Activated naive CD8-positive, alpha-beta T cell (primary cell): ENCODE measurements around the gene EMID1.

ENCODE experiments used
- H3K27ac Mint-ChIP-seq: one replicate; pipeline ENCODE4 v1.8.0; 2021; ENCODE audit warnings: mixed read lengths
- H3K27me3 Mint-ChIP-seq: one replicate; pipeline ENCODE4 v1.8.0; 2021; ENCODE audit warnings: mixed read lengths
- H3K36me3 Mint-ChIP-seq: one replicate; pipeline ENCODE4 v1.8.0; 2021; ENCODE audit warnings: mixed read lengths
- H3K4me1 Mint-ChIP-seq: one replicate; pipeline ENCODE4 v1.8.0; 2021; ENCODE audit warnings: low read depth, mixed read lengths
- H3K4me3 Mint-ChIP-seq: one replicate; pipeline ENCODE4 v1.8.0; 2021; ENCODE audit warnings: mild to moderate bottlenecking, mixed read lengths
- H3K9me3 Mint-ChIP-seq: one replicate; pipeline ENCODE4 v1.8.0; 2021; ENCODE audit warnings: low read depth, mixed read lengths

The EMID1 gene

DNA sequence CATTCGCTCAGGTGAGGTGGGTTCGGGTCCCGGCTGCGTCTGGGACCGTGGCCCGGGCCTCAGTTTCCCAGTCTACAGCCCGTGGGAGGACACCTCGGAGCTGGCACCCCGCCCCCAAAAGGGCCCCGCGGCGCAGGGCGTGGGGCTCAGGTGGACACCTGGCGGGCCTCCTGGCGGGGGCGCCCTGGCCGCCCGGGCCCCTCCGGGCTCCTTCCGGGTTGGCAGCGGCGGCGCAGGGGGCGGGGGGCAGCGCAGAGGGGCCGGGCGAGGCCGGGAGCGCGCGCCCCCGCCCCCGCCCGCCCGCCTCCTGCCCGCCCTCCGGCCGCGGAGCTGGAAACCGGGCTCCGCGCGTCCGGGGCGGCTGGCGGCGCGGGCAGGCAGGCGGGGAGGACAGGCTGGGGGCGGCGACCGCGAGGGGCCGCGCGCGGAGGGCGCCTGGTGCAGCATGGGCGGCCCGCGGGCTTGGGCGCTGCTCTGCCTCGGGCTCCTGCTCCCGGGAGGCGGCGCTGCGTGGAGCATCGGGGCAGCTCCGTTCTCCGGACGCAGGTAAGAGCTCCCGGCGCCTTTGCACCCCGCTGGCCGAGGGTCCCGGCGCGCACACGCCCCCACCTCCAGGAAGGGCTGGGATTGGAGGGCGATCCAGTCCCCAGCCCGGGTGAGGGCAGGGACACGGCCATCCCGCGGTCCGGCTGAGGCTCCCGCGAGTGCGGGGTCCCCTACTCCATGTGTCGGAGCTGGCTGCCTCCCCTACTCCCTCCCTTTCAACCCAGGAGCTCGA, at the start of gene EMID1:
Gene EMID1 (plus strand): TSS at position 303 of the 778 bp plus-strand sequence. CDS start 143 bp downstream, at position 446.
- Mint-ChIP-seq H3K27ac (no peak within 1 kb of the TSS), H3K4me3 (peak within 1 kb of the TSS; percentile 82), H3K36me3 (no peaks in the 10 kb centered on the region), H3K9me3 (no peaks in the 10 kb centered on the region), H3K4me1 (peaks cover 17% of the 10 kb centered on the region), H3K27me3 (peaks cover 10% of the 10 kb centered on the region)

DNA sequence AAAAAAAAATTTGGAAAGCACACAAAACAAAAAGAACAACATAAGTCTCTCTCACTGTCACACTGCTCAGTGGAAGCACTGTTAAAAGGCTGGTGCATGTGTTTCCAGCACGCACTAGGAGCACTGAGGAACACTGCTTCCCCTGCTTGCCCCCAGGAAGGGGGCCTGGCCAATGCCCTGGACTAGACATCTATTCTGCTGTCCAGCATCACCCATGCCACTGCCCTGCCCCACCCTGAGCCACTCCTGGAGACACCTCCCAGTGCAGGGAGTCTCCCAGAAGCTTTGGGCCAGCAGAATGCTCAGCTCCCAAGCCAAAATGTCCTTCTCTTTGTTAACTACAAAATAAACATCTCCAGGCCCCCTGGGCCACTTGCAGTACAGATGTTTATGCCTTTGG, 49.7 kb upstream of the EMID1 start:
- Mint-ChIP-seq H3K4me3 (no peak overlapping the region), H3K36me3 (peaks cover 2% of the 10 kb centered on the region), H3K27me3 (peaks cover 21% of the 10 kb centered on the region), H3K27ac (no peak overlapping the region), H3K4me1 (peaks cover 9% of the 10 kb centered on the region), H3K9me3 (no peaks in the 10 kb centered on the region)

DNA sequence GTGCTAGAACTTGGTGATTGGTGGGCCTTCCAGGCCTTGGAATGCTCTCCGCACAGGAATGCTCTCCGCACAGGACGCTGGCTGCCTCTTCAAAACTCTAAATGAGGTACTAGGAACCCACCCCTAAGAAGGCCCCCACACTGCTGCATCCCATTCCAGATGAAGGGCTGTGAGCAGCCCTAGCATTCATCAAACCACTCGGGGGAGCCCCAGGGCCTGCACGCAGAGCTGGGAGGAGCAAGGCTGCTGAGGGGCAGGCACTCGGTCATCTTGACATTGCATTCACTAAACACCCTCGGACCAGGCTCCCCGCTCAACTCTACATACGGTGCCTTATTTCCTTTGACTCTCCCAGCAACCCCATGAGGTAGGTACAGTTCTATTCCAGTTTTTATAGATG, 49.2 kb upstream of the EMID1 start:
- Mint-ChIP-seq H3K27ac (no peak overlapping the region), H3K27me3 (peaks cover 21% of the 10 kb centered on the region), H3K9me3 (no peaks in the 10 kb centered on the region), H3K4me1 (peaks cover 9% of the 10 kb centered on the region), H3K4me3 (no peak overlapping the region), H3K36me3 (peaks cover 2% of the 10 kb centered on the region)

DNA sequence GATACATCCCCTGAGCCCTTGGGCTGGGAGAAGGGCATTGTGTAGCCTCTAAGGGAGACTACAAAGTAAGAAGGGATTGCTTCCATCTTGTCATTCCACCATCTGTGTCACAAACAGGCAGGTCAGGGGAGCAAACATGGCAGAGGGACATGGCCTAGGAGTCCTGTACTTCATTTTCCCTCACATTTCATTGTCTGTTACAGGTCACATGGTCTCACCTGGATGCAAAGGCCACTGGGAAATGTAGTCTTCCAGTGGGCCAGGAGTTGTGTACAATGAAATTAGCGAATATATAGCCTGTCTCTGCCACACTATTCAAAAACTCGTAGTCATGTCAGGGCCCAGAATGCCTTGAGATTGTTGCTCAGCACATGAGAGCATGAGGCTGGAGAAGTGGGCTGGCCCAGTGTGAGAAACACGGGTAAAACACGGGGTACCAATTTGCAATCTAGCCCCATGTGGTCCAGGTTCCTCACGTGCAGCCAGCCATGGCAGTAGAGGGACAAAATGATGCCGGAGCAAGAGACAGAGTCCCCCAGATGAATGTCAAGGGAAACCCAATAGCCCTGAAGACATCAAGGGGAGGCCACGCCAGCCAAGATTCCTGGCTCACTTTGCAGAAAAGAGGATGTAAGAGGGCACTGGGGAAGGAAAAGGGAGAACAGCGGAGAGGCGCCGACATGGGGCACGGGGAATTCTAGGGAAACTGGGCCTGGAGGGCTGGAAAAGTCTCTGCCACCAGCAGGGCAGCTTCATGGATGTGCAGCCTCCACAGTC, 47.7 kb upstream of the EMID1 start:
- peaks cover 9% of the 10 kb centered on the region for H3K4me1 Mint-ChIP-seq
- H3K4me3 Mint-ChIP-seq, result no peak overlapping the region
- H3K27ac Mint-ChIP-seq, result no peak overlapping the region
- H3K27me3 Mint-ChIP-seq, result peaks cover 18% of the 10 kb centered on the region
- peaks cover 2% of the 10 kb centered on the region for H3K36me3 Mint-ChIP-seq
- no peaks in the 10 kb centered on the region for H3K9me3 Mint-ChIP-seq

DNA sequence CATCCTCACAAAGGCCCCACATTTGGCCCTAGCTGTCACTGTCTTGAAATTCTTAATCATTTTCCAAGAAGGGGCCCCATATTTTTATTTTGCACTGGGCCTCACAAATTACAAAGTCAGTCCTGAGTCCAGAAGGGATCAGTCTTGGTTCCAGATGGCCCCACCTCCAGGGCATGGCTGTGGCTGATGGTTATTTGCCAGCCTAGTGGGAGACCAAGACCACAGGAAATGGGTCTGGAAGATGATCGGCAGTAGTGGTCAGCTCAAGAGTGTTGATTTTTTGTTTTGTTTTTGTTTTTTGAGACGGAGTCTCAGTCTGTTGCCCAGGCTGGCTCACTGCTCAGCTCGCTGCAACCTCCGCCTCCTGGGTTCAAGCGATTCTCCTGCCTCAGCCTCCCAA, 47.1 kb upstream of the EMID1 start:
- Mint-ChIP-seq H3K27ac (no peak overlapping the region), H3K4me3 (no peak overlapping the region), H3K36me3 (peaks cover 2% of the 10 kb centered on the region), H3K27me3 (peaks cover 16% of the 10 kb centered on the region), H3K9me3 (no peaks in the 10 kb centered on the region), H3K4me1 (peaks cover 9% of the 10 kb centered on the region)

DNA sequence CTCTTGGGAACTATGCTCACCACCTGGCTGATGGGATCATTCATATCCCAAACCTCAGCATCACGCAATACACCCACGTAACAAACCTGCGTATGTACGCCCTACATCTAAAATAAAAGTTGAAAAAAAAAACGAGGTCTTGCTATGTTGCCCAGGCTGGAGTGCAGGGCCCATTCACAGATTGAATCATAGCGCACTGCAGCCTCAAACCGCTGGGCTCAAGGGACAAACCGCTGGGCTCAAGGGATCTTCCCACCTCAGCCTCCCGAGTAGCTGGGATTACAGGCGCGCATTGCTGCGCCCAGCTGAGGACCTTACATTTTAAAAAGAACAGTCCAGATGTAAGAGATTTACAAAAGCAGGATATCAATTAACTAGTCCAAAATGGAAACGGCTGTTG, 41.9 kb upstream of the EMID1 start:
- Mint-ChIP-seq H3K27me3 (peaks cover 13% of the 10 kb centered on the region), H3K27ac (no peak overlapping the region), H3K36me3 (peaks cover 2% of the 10 kb centered on the region), H3K9me3 (no peaks in the 10 kb centered on the region), H3K4me3 (no peak overlapping the region), H3K4me1 (peaks cover 17% of the 10 kb centered on the region)

DNA sequence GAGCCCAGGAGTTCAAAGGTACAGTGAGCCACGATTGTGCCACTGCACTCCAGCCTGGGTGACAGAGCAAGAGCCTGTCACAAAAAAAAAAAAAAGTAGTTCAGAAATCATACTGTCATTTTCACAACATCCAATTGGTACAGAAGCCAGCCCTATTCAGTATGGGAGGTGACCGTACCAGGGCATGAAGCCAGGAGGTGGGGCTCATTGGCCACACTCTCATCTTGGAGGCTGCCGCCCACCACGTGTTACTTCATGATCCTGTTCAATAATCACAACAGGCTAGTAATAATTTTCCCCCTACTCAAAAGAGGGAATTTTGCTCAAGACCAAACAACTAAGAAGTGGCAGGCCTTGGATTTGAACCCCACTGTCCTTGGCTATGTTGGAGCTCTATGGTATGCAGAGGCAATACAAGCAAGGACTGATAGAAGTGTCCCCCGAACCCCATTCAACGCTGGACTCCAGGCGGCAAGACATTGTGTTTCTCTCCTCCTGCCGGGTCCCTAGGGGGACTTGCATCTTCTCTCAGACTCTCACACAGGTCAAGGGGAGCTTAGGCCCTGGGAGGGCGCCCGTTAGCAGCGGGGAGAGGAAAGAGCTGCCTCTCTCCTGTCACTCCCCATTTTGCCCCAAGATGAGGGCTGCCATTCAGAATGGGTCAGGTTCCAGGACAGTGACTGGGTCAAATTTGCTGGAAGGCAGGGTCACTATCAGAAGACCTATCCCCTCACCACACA, 40.2 kb upstream of the EMID1 start:
- H3K36me3 Mint-ChIP-seq, result no peaks in the 10 kb centered on the region

DNA sequence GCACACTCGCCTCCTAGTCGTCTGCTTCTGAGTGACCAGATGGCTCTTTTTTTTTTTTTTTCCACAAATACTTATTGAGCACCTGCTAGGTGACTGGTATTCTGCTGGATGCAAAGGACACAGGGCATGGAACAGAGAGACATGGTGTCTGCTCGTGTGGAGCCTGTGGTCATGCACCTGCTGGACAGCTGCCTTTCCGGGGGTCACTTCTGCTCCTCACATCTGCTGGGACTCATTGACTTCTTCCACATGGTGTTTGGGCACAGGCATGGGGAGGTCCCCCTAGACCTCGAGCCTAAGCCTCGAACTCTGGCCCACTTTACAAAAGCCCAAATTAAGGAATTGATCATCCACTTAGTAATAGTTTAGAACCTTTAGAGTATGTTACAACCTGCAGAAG, 39.5 kb upstream of the EMID1 start:
- Mint-ChIP-seq H3K27ac (no peak overlapping the region), H3K4me1 (peaks cover 17% of the 10 kb centered on the region), H3K36me3 (no peaks in the 10 kb centered on the region)

More for the DNA sequence above, 40.2 kb upstream of the EMID1 start:
- Mint-ChIP-seq H3K4me3 (no peak overlapping the region), H3K27me3 (peaks cover 14% of the 10 kb centered on the region), H3K9me3 (no peaks in the 10 kb centered on the region), H3K27ac (no peak overlapping the region), H3K4me1 (peaks cover 17% of the 10 kb centered on the region)

DNA sequence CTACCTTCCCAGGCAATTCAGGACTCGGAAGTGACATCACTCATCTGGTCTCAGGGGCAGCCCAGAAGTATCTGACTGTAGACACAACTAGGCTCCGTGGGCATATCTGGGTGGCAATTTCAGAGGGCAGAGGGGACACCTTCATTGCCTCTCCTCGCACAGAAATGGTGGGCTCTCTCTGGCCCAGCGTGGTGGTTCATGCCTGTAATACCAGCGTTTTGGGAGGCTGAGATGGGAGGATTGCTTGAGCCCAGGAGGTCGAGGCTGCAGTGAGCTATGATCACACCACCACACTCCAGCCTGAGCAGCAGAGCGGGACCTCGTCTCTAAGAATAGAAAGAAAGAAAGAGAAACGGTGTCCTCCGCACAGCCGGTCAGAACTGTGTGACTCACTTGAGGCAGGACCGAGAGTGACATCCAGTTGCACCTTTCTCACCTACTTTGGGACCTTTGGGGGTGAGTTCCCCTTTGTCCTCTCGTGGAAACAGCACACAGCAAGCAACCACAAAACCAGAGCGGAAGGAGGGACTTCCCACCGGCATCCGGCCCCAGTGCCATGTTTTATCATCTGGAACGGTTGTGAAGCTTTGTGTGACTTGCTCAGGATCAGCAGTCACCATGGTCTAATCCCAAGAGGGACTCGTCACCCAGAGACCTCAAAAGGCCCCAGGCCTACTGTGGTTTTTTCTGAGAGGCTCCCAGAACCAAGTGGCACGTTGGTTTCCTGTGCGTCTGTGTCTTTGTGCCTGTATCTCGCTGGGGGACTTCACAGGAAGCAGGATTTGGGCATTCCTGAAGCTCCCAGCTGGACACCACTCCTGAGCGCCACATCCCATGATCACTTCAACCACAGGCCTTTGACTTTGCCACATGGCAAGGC, 38.4 kb upstream of the EMID1 start:
- peaks cover 12% of the 10 kb centered on the region for H3K27me3 Mint-ChIP-seq
- H3K27ac Mint-ChIP-seq, result no peak overlapping the region
- no peaks in the 10 kb centered on the region for H3K9me3 Mint-ChIP-seq

More for the DNA sequence above, 39.5 kb upstream of the EMID1 start:
- peaks cover 12% of the 10 kb centered on the region for H3K27me3 Mint-ChIP-seq
- no peak overlapping the region for H3K4me3 Mint-ChIP-seq
- H3K9me3 Mint-ChIP-seq, result no peaks in the 10 kb centered on the region

DNA sequence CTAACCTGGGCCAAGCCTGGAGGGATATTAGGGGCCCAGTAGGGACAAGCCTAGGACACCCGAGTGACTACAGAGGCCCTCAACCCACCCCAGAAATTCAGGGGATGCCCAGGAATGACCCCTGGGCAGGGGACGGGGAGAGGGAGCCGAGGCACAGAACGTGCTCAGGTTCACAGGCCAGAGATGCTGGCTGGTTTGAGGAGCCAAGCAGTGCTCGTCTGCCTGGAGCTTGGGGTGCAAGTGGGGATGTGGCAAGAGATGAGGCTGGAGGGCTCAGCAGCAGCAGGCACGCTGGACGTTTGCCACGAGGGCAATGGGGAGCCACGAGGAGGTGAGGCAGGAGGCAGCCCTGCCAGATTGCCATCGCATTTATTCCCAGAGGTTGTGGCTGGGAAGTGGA, 34.0 kb upstream of the EMID1 start:
- H3K36me3 Mint-ChIP-seq, result peaks cover 7% of the 10 kb centered on the region
- H3K27me3 Mint-ChIP-seq, result peaks cover 12% of the 10 kb centered on the region
- peaks cover 11% of the 10 kb centered on the region for H3K4me1 Mint-ChIP-seq
- H3K27ac Mint-ChIP-seq, result no peak overlapping the region
- no peak overlapping the region for H3K4me3 Mint-ChIP-seq
- H3K9me3 Mint-ChIP-seq, result peaks cover 21% of the 10 kb centered on the region

More for the DNA sequence above, 38.4 kb upstream of the EMID1 start:
- Mint-ChIP-seq H3K4me1 (peaks cover 17% of the 10 kb centered on the region), H3K4me3 (peak overlapping the region; percentile 44), H3K36me3 (no peaks in the 10 kb centered on the region)

DNA sequence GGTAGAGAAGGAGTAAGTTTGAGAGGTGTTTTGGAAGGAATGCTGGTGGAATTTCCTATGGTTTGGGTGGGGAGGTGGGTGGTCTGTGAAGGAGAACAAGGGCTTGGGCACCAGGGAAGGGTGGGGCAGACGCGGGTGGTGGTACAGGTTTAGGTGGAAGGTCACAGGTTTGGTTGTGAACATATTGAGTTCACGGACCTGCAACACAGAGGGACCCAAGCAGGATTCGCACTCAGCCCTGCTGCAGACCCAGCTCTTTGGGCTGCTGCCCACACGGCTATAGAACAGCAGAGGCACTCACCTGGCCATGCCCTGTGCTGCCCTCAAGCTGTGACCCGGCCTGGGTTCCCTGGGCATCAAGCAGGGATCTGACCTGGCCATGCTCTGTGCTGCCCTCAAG, 33.5 kb upstream of the EMID1 start:
- Mint-ChIP-seq H3K9me3 (peaks cover 21% of the 10 kb centered on the region), H3K4me1 (peaks cover 6% of the 10 kb centered on the region), H3K27ac (no peak overlapping the region), H3K27me3 (peaks cover 14% of the 10 kb centered on the region), H3K36me3 (peaks cover 7% of the 10 kb centered on the region), H3K4me3 (no peak overlapping the region)

DNA sequence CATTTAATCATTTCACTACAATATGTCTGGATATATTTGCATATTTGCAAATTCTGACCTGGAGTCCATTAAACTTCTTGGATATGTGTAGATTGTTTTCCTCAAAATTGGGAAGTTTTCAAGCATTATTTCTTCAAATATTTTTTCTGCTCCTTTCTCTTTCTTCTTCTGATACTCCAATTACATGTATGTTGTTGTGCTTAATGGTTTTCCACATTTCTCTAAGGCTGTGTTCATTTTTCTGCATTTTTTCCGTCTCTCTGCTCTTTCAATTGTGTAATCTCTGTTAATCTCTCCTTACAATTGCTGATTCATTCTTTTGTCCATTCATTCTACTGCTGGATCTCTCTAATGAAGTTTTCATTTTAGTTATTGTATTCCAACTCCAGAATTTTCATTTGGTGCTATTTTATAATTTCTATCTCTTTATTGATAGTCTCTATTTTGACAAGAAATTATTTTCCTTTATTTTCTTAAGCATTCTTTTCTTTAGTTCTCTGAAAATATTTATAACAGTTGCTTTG, 30.3 kb upstream of the EMID1 start:
- Mint-ChIP-seq H3K27me3 (peaks cover 9% of the 10 kb centered on the region), H3K4me3 (no peak overlapping the region), H3K27ac (no peak overlapping the region), H3K4me1 (no peaks in the 10 kb centered on the region), H3K36me3 (peaks cover 7% of the 10 kb centered on the region), H3K9me3 (peaks cover 21% of the 10 kb centered on the region)

DNA sequence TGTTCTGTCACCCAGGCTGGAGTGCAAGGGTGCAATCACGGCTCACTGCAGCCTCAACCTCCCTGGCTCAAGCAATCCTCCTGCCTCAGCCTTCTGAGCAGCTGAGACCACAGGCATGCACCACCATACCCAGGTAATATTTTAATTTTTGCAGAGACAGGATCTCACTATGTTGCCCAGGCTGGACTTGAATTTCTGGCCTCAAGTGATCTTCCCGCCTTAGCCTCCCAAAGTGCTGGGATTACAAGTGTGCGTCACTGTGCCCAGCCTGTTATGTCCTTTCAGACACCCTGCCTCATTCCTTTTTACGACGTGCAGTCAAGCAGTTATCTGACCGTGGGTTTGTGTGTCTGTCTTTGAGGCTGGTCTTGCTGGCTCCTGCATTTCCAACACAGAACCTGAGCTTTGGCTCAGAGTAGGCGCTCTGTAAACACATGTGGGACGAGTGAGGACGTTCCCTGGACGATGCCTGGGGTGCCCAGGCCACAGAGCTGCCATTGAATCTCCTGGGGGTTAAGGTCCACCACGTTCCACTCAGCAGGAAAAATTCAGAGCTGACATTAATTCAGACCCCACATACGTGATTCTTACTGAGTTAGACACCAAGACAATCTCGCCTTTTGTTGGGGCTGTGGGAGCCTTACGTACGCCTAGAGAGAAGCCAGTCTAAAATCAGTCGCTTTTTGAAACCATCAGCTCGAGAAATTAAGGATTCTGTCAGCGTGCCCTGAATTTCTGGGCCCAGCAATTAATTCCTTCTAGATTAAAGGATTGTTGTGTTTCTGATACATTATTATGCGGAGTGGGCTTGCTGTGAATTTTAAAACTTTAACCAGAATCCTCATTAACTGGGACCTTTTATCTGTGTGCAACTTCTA, 21.5 kb upstream of the EMID1 start:
- no peaks in the 10 kb centered on the region for H3K36me3 Mint-ChIP-seq

More for the DNA sequence above, 21.5 kb upstream of the EMID1 start:
- Mint-ChIP-seq H3K9me3 (no peaks in the 10 kb centered on the region), H3K4me3 (no peak overlapping the region), H3K27ac (no peak overlapping the region), H3K4me1 (no peaks in the 10 kb centered on the region), H3K27me3 (peaks cover 2% of the 10 kb centered on the region)
